ENCODE measurements around the gene RAMACL. TPM values are rescaled to one million over a fixed set of nuclear protein-coding genes. Genes with fewer than 3 reads are reported as not detected.

The RAMACL gene
- total RNA-seq, 1 donor from 2014 or later = not detected

GRCh38 chr6:166573511-166574216 lies 12.8 kb downstream of the RAMACL start:
- Mint-ChIP-seq H3K27me3 (ENCODE audit: low read depth) (no peaks in the 10 kb centered on the region), H3K4me3 (ENCODE audit: low read depth) (no peak overlapping the region), H3K36me3 (ENCODE audit: low read depth) (no peaks in the 10 kb centered on the region), H3K9me3 (peaks cover 5% of the 10 kb centered on the region), H3K4me1 (ENCODE audit: low read depth) (no peaks in the 10 kb centered on the region), H3K27ac (no peak overlapping the region)
- intact Hi-C loops (cut with micrococcal nuclease) = no loop called here
- DNase-seq (ENCODE audit: low spot score) = no peak

- H3K4me3 Mint-ChIP-seq (ENCODE audit: low read depth) = no peak overlapping the region
- H3K9me3 Mint-ChIP-seq = peaks cover 5% of the 10 kb centered on the region
- H3K27ac Mint-ChIP-seq = no peak overlapping the region
- no peaks in the 10 kb centered on the region for H3K27me3 Mint-ChIP-seq (ENCODE audit: low read depth)
- no peak for DNase-seq (ENCODE audit: low spot score)
- intact Hi-C loops (cut with micrococcal nuclease) = no loop called here
- H3K4me1 Mint-ChIP-seq (ENCODE audit: low read depth) = no peaks in the 10 kb centered on the region
- no peaks in the 10 kb centered on the region for H3K36me3 Mint-ChIP-seq (ENCODE audit: low read depth)
Observed at GRCh38 chr6:166572370-166573261, 13.9 kb downstream of the RAMACL start.

GRCh38 chr6:166570929-166571713 lies 15.4 kb downstream of the RAMACL start:
- DNase-seq (ENCODE audit: low spot score) = no peak
- Mint-ChIP-seq H3K27ac (no peak overlapping the region), H3K4me3 (ENCODE audit: low read depth) (no peak overlapping the region)

GRCh38 chr6:166569206-166569605 lies 17.3 kb downstream of the RAMACL start:
- H3K27me3 Mint-ChIP-seq (ENCODE audit: low read depth) = no peaks in the 10 kb centered on the region
- H3K4me3 Mint-ChIP-seq (ENCODE audit: low read depth) = no peak overlapping the region
- no peak overlapping the region for H3K27ac Mint-ChIP-seq
- H3K9me3 Mint-ChIP-seq = no peaks in the 10 kb centered on the region
- no peaks in the 10 kb centered on the region for H3K36me3 Mint-ChIP-seq (ENCODE audit: low read depth)
- H3K4me1 Mint-ChIP-seq (ENCODE audit: low read depth) = no peaks in the 10 kb centered on the region
- DNase-seq (ENCODE audit: low spot score) = no peak
- intact Hi-C loops (cut with micrococcal nuclease) = no loop called here

More at GRCh38 chr6:166570929-166571713, 15.4 kb downstream of the RAMACL start:
- Mint-ChIP-seq H3K4me1 (ENCODE audit: low read depth) (no peaks in the 10 kb centered on the region), H3K9me3 (peaks cover 2% of the 10 kb centered on the region), H3K27me3 (ENCODE audit: low read depth) (no peaks in the 10 kb centered on the region), H3K36me3 (ENCODE audit: low read depth) (no peaks in the 10 kb centered on the region)
- intact Hi-C loops (cut with micrococcal nuclease) = no loop called here

GRCh38 chr6:166567813-166568212 lies 18.7 kb downstream of the RAMACL start:
- Mint-ChIP-seq H3K9me3 (no peaks in the 10 kb centered on the region), H3K36me3 (ENCODE audit: low read depth) (no peaks in the 10 kb centered on the region), H3K27ac (no peak overlapping the region), H3K4me3 (ENCODE audit: low read depth) (no peak overlapping the region), H3K27me3 (ENCODE audit: low read depth) (no peaks in the 10 kb centered on the region), H3K4me1 (ENCODE audit: low read depth) (no peaks in the 10 kb centered on the region)
- DNase-seq (ENCODE audit: low spot score) = no peak
- intact Hi-C loops (cut with micrococcal nuclease) = no loop called here

GRCh38 chr6:166567107-166567506 lies 19.4 kb downstream of the RAMACL start:
- no peak overlapping the region for H3K27ac Mint-ChIP-seq
- H3K4me3 Mint-ChIP-seq (ENCODE audit: low read depth) = no peak overlapping the region
- no peaks in the 10 kb centered on the region for H3K9me3 Mint-ChIP-seq
- DNase-seq (ENCODE audit: low spot score) = no peak
- no peaks in the 10 kb centered on the region for H3K27me3 Mint-ChIP-seq (ENCODE audit: low read depth)
- H3K4me1 Mint-ChIP-seq (ENCODE audit: low read depth) = no peaks in the 10 kb centered on the region
- H3K36me3 Mint-ChIP-seq (ENCODE audit: low read depth) = no peaks in the 10 kb centered on the region
- intact Hi-C loops (cut with micrococcal nuclease) = no loop called here

- intact Hi-C loops (cut with micrococcal nuclease) = no loop called here
- no peak for DNase-seq (ENCODE audit: low spot score)
- no peaks in the 10 kb centered on the region for H3K9me3 Mint-ChIP-seq
- H3K4me1 Mint-ChIP-seq (ENCODE audit: low read depth) = no peaks in the 10 kb centered on the region
- no peak overlapping the region for H3K27ac Mint-ChIP-seq
- H3K27me3 Mint-ChIP-seq (ENCODE audit: low read depth) = no peaks in the 10 kb centered on the region
- no peaks in the 10 kb centered on the region for H3K36me3 Mint-ChIP-seq (ENCODE audit: low read depth)
- H3K4me3 Mint-ChIP-seq (ENCODE audit: low read depth) = no peak overlapping the region
Observed at GRCh38 chr6:166566026-166567011, 20.2 kb downstream of the RAMACL start.

GRCh38 chr6:166565084-166565967 lies 21.2 kb downstream of the RAMACL start:
- no peaks in the 10 kb centered on the region for H3K36me3 Mint-ChIP-seq (ENCODE audit: low read depth)
- H3K9me3 Mint-ChIP-seq = no peaks in the 10 kb centered on the region
- H3K4me3 Mint-ChIP-seq (ENCODE audit: low read depth) = no peak overlapping the region
- DNase-seq (ENCODE audit: low spot score) = no peak
- H3K27ac Mint-ChIP-seq = no peak overlapping the region
- peaks cover under 1% of the 10 kb centered on the region for H3K27me3 Mint-ChIP-seq (ENCODE audit: low read depth)
- intact Hi-C loops (cut with micrococcal nuclease) = no loop called here
- no peaks in the 10 kb centered on the region for H3K4me1 Mint-ChIP-seq (ENCODE audit: low read depth)

- DNase-seq (ENCODE audit: low spot score) = no peak
- intact Hi-C loops (cut with micrococcal nuclease) = no loop called here
- H3K27me3 Mint-ChIP-seq (ENCODE audit: low read depth) = peaks cover 1% of the 10 kb centered on the region
- H3K4me3 Mint-ChIP-seq (ENCODE audit: low read depth) = no peak overlapping the region
- H3K27ac Mint-ChIP-seq = no peak overlapping the region
- H3K36me3 Mint-ChIP-seq (ENCODE audit: low read depth) = no peaks in the 10 kb centered on the region
- no peaks in the 10 kb centered on the region for H3K4me1 Mint-ChIP-seq (ENCODE audit: low read depth)
- no peaks in the 10 kb centered on the region for H3K9me3 Mint-ChIP-seq
Observed at GRCh38 chr6:166563805-166564204, 22.7 kb downstream of the RAMACL start.

GRCh38 chr6:166563200-166563599 lies 23.3 kb downstream of the RAMACL start:
- peaks cover 1% of the 10 kb centered on the region for H3K27me3 Mint-ChIP-seq (ENCODE audit: low read depth)

GRCh38 chr6:166562726-166563125 lies 23.8 kb downstream of the RAMACL start:
- intact Hi-C loops (cut with micrococcal nuclease) = no loop called here
- Mint-ChIP-seq H3K36me3 (ENCODE audit: low read depth) (no peaks in the 10 kb centered on the region), H3K4me1 (ENCODE audit: low read depth) (no peaks in the 10 kb centered on the region), H3K27me3 (ENCODE audit: low read depth) (peaks cover 1% of the 10 kb centered on the region), H3K9me3 (no peaks in the 10 kb centered on the region), H3K4me3 (ENCODE audit: low read depth) (no peak overlapping the region), H3K27ac (no peak overlapping the region)
- no peak for DNase-seq (ENCODE audit: low spot score)

More at GRCh38 chr6:166563200-166563599, 23.3 kb downstream of the RAMACL start:
- Mint-ChIP-seq H3K36me3 (ENCODE audit: low read depth) (no peaks in the 10 kb centered on the region), H3K4me1 (ENCODE audit: low read depth) (no peaks in the 10 kb centered on the region), H3K4me3 (ENCODE audit: low read depth) (no peak overlapping the region), H3K27ac (no peak overlapping the region), H3K9me3 (no peaks in the 10 kb centered on the region)
- intact Hi-C loops (cut with micrococcal nuclease) = no loop called here
- no peak for DNase-seq (ENCODE audit: low spot score)
